HEK293 (cell line): ENCODE data around the gene SLC44A5.

Experiments used
- CTCF ChIA-PET: fragments of 350-600 bp; formaldehyde crosslinking; extraction: SDS; loops from one replicate; lab custom pipeline; 2021; ENCODE audit warnings: antibody characterized with exemption; lab: Yijun Ruan, JAX
- POLR2A ChIA-PET: fragments of 300-600 bp; formaldehyde crosslinking; extraction: SDS; loops from one replicate; lab custom pipeline; 2020; ENCODE audit warnings: antibody characterized with exemption, inconsistent platforms; lab: Yijun Ruan, JAX
- H3K27ac ChIP-seq: fragments of 200-500 bp; sonication (Bioruptor generic); 2 replicates; pipeline ENCODE4 v1.5.1; 2014; ENCODE audit warnings: low read depth, low read length, control low read depth, inconsistent platforms; ENCODE audit errors: extremely low read depth
- H3K36me3 ChIP-seq, 2 experiments: fragments of 200-500 bp in 1 of 2; sonication (Bioruptor generic) in 1 of 2; 1 replicate in 1 of 2; 2 replicates in 1 of 2; pipeline ENCODE4 v1.5.1; 2014 to 2017; ENCODE audit warnings: inconsistent platforms in 2 of 2, low read length in 2 of 2; ENCODE audit not compliant: control insufficient read depth in 2 of 2, insufficient read depth in 1 of 2
- H3K4me1 ChIP-seq: fragments of 200-500 bp; sonication (Bioruptor generic); 2 replicates; pipeline ENCODE4 v1.5.1; 2014; ENCODE audit warnings: mild to moderate bottlenecking, low read length, inconsistent platforms; ENCODE audit not compliant: control insufficient read depth, insufficient read depth
- H3K4me3 ChIP-seq: 2 replicates; pipeline ENCODE4 v1.5.1; 2011; ENCODE audit warnings: low read depth, mild to moderate bottlenecking, control low read depth, low read length, moderate library complexity
- H3K9me3 ChIP-seq: fragments of 200-500 bp; sonication (Bioruptor generic); 2 replicates; pipeline ENCODE4 v1.5.1; 2014; ENCODE audit warnings: low read depth, low read length, inconsistent platforms; ENCODE audit not compliant: control insufficient read depth, insufficient read depth
- GLI4 ChIP-seq: fragments of 450-650 bp; formaldehyde crosslinking; IDR thresholded peaks from 2 replicates; pipeline ENCODE4 v1.5.1; 2016; ENCODE audit warnings: missing biosample characterization, missing genetic modification characterization
- IKZF3 ChIP-seq: fragments of 450-650 bp; IDR thresholded peaks from 2 replicates; pipeline ENCODE4 v1.5.0; 2018; ENCODE audit warnings: missing biosample characterization, mild to moderate bottlenecking, missing genetic modification characterization, moderate library complexity
- MEIS1 ChIP-seq: sonication (generic); formaldehyde crosslinking; IDR thresholded peaks from 2 replicates; pipeline ENCODE4 v1.8.1; 2022; ENCODE audit warnings: missing genetic modification reagents, mild to moderate bottlenecking, borderline replicate concordance
- SCRT2 ChIP-seq: fragments of 450-650 bp; formaldehyde crosslinking; IDR thresholded peaks from 2 replicates; pipeline ENCODE4 v1.5.1; 2016; ENCODE audit warnings: missing biosample characterization, missing genetic modification characterization
- ZFHX2 ChIP-seq: fragments of 450-650 bp; formaldehyde crosslinking; conservative IDR thresholded peaks from 2 replicates; pipeline ENCODE4 v1.5.1; 2016; ENCODE audit warnings: missing biosample characterization, missing genetic modification characterization
- ZNF19 ChIP-seq: fragments of 450-650 bp; formaldehyde crosslinking; IDR thresholded peaks from 2 replicates; pipeline ENCODE4; 2016; ENCODE audit warnings: missing biosample characterization, missing genetic modification characterization, low read depth
- ZNF324 ChIP-seq: fragments of 450-650 bp; formaldehyde crosslinking; IDR thresholded peaks from 2 replicates; pipeline ENCODE4 v1.5.1; 2016; ENCODE audit warnings: missing biosample characterization, missing genetic modification characterization
- ZNF335 ChIP-seq: fragments of 450-650 bp; formaldehyde crosslinking; conservative IDR thresholded peaks from 2 replicates; pipeline ENCODE4 v1.5.1; 2016; ENCODE audit warnings: missing biosample characterization, missing genetic modification characterization
- ZNF416 ChIP-seq: fragments of 450-650 bp; formaldehyde crosslinking; IDR thresholded peaks from 2 replicates; pipeline ENCODE4 v1.5.1; 2016; ENCODE audit warnings: missing biosample characterization, missing genetic modification characterization
- ZNF521 ChIP-seq: fragments of 450-650 bp; formaldehyde crosslinking; IDR thresholded peaks from 2 replicates; pipeline ENCODE4 v1.5.1; 2017; ENCODE audit warnings: missing biosample characterization, mild to moderate bottlenecking, missing genetic modification characterization
- ZNF580 ChIP-seq: fragments of 450-650 bp; formaldehyde crosslinking; IDR thresholded peaks from 2 replicates; pipeline ENCODE4 v1.5.1; 2016; ENCODE audit warnings: missing biosample characterization, missing genetic modification characterization
- ZNF600 ChIP-seq: fragments of 450-650 bp; formaldehyde crosslinking; IDR thresholded peaks from 2 replicates; pipeline ENCODE4 v1.5.1; 2016; ENCODE audit warnings: missing biosample characterization, missing genetic modification characterization
- ZNF621 ChIP-seq: fragments of 450-650 bp; formaldehyde crosslinking; IDR thresholded peaks from 2 replicates; pipeline ENCODE4 v1.5.1; 2017; ENCODE audit warnings: missing biosample characterization, missing genetic modification characterization
- ZNF670 ChIP-seq: fragments of 450-650 bp; formaldehyde crosslinking; IDR thresholded peaks from 2 replicates; pipeline ENCODE4 v1.5.1; 2016; ENCODE audit warnings: missing biosample characterization, missing genetic modification characterization, low read depth
- ZNF785 ChIP-seq: fragments of 450-650 bp; formaldehyde crosslinking; IDR thresholded peaks from 2 replicates; pipeline ENCODE4 v1.5.1; 2016; ENCODE audit warnings: missing biosample characterization, missing genetic modification characterization
- TF ChIP-seq, protein P1 (sequence below): fragments of 450-650 bp; formaldehyde crosslinking; conservative IDR thresholded peaks from 2 replicates; pipeline ENCODE4 v1.5.1; 2016; ENCODE audit warnings: low read depth, missing biosample characterization, missing genetic modification characterization
- TF ChIP-seq, protein P2 (sequence below): fragments of 450-650 bp; formaldehyde crosslinking; IDR thresholded peaks from 2 replicates; pipeline ENCODE4 v1.5.1; 2016; ENCODE audit warnings: missing biosample characterization, missing genetic modification characterization
- TF ChIP-seq, protein P3 (sequence below): fragments of 450-650 bp; formaldehyde crosslinking; IDR thresholded peaks from 2 replicates; pipeline ENCODE4; 2016; ENCODE audit warnings: missing biosample characterization, missing genetic modification characterization
- TF ChIP-seq, protein P4 (sequence below): fragments of 450-650 bp; formaldehyde crosslinking; conservative IDR thresholded peaks from 2 replicates; pipeline ENCODE4 v1.5.1; 2016; ENCODE audit warnings: low read depth, missing biosample characterization, missing genetic modification characterization

The SLC44A5 gene

GRCh38 chr1:75327395-75327794 is 283.5 kb downstream of the SLC44A5 start (continued):
- TF ChIP-seq, protein P1, sequence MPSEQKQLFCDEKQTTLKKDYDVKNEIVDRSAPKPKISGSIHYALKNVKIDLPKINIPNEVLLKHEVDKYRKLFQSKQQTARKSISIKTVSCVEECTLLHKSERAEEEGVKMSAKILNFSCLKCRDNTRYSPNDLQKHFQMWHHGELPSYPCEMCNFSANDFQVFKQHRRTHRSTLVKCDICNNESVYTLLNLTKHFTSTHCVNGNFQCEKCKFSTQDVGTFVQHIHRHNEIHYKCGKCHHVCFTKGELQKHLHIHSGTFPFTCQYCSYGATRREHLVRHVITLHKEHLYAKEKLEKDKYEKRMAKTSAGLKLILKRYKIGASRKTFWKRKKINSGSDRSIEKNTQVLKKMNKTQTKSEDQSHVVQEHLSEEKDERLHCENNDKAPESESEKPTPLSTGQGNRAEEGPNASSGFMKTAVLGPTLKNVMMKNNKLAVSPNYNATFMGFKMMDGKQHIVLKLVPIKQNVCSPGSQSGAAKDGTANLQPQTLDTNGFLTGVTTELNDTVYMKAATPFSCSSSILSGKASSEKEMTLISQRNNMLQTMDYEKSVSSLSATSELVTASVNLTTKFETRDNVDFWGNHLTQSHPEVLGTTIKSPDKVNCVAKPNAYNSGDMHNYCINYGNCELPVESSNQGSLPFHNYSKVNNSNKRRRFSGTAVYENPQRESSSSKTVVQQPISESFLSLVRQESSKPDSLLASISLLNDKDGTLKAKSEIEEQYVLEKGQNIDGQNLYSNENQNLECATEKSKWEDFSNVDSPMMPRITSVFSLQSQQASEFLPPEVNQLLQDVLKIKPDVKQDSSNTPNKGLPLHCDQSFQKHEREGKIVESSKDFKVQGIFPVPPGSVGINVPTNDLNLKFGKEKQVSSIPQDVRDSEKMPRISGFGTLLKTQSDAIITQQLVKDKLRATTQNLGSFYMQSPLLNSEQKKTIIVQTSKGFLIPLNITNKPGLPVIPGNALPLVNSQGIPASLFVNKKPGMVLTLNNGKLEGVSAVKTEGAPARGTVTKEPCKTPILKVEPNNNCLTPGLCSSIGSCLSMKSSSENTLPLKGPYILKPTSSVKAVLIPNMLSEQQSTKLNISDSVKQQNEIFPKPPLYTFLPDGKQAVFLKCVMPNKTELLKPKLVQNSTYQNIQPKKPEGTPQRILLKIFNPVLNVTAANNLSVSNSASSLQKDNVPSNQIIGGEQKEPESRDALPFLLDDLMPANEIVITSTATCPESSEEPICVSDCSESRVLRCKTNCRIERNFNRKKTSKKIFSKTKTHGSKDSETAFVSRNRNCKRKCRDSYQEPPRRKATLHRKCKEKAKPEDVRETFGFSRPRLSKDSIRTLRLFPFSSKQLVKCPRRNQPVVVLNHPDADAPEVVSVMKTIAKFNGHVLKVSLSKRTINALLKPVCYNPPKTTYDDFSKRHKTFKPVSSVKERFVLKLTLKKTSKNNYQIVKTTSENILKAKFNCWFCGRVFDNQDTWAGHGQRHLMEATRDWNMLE (tag by site-specific recombination) = no peak
- TF ChIP-seq ZNF19 (tag by site-specific recombination) (no peak), ZNF324 (tag by site-specific recombination) (no peak), ZNF416 (no peak), ZNF621 (no peak)
- TF ChIP-seq, all 188 proteins: peak for 0

DNA sequence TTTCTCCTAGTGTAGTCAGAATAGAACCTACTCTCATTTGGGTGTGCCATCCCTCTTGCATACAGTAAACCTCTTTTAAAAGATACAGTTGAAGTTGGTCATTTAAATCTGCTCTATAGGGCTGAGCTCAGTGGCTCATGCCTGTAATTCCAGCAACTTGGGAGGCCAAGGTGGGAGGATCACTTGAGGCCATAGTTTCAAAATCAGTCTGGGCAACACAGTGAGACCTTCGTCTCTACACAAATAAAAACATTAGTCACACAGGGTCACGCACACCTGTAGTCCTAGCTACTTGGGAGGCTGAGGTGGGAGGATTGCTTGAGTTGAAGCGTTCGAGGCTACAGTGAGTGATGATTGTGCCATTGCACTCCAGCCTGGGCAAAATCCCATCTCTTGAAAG is 292.9 kb downstream of the SLC44A5 start:
- Histone ChIP-seq H3K9me3 (no peaks in the 10 kb centered on the region), H3K36me3 (no peaks in the 10 kb centered on the region), H3K4me3 (no peak overlapping the region), H3K27ac (no peak overlapping the region), H3K4me1 (no peaks in the 10 kb centered on the region)
- ChIA-PET POLR2A (no interaction called here), CTCF (interaction anchor here (0.6 to 1.3 kb wide), 2 partner anchors 52 to 480 kb away, joined by 3 read pairs; no protein-coding TSS in a partner anchor)
- TF ChIP-seq ZNF335 (tag by site-specific recombination) = no peak
- TF ChIP-seq, protein P2, sequence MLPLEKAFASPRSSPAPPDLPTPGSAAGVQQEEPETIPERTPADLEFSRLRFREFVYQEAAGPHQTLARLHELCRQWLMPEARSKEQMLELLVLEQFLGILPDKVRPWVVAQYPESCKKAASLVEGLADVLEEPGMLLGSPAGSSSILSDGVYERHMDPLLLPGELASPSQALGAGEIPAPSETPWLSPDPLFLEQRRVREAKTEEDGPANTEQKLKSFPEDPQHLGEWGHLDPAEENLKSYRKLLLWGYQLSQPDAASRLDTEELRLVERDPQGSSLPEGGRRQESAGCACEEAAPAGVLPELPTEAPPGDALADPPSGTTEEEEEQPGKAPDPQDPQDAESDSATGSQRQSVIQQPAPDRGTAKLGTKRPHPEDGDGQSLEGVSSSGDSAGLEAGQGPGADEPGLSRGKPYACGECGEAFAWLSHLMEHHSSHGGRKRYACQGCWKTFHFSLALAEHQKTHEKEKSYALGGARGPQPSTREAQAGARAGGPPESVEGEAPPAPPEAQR (tag by site-specific recombination) = no peak

- Histone ChIP-seq H3K9me3 (no peaks in the 10 kb centered on the region), H3K4me3 (no peak overlapping the region), H3K4me1 (no peaks in the 10 kb centered on the region), H3K27ac (no peak overlapping the region)
- CTCF ChIA-PET = no interaction called here
- POLR2A ChIA-PET = no interaction called here
- TF ChIP-seq ZNF670 (tag by site-specific recombination) = no peak
- TF ChIP-seq SCRT2 = no peak
- no peak for TF ChIP-seq ZNF600 (tag by site-specific recombination)
- no peak for TF ChIP-seq IKZF3 (tag by site-specific recombination)
- TF ChIP-seq, protein P3, sequence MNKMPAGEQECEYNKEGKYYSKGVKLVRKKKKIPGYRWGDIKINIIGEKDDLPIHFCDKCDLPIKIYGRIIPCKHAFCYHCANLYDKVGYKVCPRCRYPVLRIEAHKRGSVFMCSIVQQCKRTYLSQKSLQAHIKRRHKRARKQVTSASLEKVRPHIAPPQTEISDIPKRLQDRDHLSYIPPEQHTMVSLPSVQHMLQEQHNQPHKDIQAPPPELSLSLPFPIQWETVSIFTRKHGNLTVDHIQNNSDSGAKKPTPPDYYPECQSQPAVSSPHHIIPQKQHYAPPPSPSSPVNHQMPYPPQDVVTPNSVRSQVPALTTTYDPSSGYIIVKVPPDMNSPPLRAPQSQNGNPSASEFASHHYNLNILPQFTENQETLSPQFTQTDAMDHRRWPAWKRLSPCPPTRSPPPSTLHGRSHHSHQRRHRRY = no peak
- no peak for TF ChIP-seq ZNF521
- no peak for TF ChIP-seq GLI4 (tag by site-specific recombination)
- TF ChIP-seq, all 188 proteins: peak for 0
- H3K36me3 ChIP-seq = no peaks in the 10 kb centered on the region
These were observed 294.7 kb downstream of the SLC44A5 start for GRCh38 chr1:75316230-75316629.

DNA sequence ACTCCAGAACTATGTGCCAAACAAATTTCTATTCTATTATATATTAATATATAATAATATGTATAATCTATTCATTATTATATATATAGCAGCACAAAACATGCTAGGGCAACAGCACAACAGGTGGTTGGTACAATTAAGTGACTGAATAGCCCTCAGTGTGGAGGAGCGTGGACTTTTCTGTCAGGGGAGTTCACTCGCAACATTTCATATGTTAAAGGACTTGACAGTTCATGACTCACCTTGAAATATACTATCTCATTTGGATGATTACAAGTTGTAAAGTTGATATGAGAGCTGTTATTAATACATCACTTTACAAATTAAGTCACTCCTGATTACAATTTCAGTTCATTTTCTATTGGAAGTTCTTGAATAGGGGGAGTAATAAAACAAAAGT is 298.3 kb downstream of the SLC44A5 start:
- CTCF ChIA-PET = no interaction called here
- POLR2A ChIA-PET = no interaction called here
- Histone ChIP-seq H3K27ac (no peak overlapping the region), H3K9me3 (no peaks in the 10 kb centered on the region), H3K36me3 (no peaks in the 10 kb centered on the region), H3K4me1 (peaks cover 3% of the 10 kb centered on the region; the same call in 1 of the 2 replicates), H3K4me3 (no peak overlapping the region)
- TF ChIP-seq ZFHX2 (tag by site-specific recombination) = no peak
- TF ChIP-seq ZNF580 (tag by site-specific recombination) = no peak
- TF ChIP-seq, protein P4, sequence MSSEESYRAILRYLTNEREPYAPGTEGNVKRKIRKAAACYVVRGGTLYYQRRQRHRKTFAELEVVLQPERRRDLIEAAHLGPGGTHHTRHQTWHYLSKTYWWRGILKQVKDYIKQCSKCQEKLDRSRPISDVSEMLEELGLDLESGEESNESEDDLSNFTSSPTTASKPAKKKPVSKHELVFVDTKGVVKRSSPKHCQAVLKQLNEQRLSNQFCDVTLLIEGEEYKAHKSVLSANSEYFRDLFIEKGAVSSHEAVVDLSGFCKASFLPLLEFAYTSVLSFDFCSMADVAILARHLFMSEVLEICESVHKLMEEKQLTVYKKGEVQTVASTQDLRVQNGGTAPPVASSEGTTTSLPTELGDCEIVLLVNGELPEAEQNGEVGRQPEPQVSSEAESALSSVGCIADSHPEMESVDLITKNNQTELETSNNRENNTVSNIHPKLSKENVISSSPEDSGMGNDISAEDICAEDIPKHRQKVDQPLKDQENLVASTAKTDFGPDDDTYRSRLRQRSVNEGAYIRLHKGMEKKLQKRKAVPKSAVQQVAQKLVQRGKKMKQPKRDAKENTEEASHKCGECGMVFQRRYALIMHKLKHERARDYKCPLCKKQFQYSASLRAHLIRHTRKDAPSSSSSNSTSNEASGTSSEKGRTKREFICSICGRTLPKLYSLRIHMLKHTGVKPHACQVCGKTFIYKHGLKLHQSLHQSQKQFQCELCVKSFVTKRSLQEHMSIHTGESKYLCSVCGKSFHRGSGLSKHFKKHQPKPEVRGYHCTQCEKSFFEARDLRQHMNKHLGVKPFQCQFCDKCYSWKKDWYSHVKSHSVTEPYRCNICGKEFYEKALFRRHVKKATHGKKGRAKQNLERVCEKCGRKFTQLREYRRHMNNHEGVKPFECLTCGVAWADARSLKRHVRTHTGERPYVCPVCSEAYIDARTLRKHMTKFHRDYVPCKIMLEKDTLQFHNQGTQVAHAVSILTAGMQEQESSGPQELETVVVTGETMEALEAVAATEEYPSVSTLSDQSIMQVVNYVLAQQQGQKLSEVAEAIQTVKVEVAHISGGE (tag by site-specific recombination) = no peak
- no peak for TF ChIP-seq ZNF785 (tag by site-specific recombination)
- no peak for TF ChIP-seq MEIS1 (CRISPR knock-in tag)
